Measurements from ENCODE around the gene BACH2.

GRCh38 chr6:90297867-90298381, 1.3 kb upstream of the BACH2 start:
- TF ChIP-seq, protein P1, sequence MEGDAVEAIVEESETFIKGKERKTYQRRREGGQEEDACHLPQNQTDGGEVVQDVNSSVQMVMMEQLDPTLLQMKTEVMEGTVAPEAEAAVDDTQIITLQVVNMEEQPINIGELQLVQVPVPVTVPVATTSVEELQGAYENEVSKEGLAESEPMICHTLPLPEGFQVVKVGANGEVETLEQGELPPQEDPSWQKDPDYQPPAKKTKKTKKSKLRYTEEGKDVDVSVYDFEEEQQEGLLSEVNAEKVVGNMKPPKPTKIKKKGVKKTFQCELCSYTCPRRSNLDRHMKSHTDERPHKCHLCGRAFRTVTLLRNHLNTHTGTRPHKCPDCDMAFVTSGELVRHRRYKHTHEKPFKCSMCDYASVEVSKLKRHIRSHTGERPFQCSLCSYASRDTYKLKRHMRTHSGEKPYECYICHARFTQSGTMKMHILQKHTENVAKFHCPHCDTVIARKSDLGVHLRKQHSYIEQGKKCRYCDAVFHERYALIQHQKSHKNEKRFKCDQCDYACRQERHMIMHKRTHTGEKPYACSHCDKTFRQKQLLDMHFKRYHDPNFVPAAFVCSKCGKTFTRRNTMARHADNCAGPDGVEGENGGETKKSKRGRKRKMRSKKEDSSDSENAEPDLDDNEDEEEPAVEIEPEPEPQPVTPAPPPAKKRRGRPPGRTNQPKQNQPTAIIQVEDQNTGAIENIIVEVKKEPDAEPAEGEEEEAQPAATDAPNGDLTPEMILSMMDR (IDR thresholded peaks at IDR 0.05): no peak
- no peak for TF ChIP-seq POLR2A (IDR thresholded peaks at IDR 0.05)
- TF ChIP-seq POLR2AphosphoS5 (IDR thresholded peaks at IDR 0.05): no peak
